ENCODE results near the gene PIAS1.
"Not testable (repeated sequence)": the region's sequence is repeated elsewhere in the genome, so short reads cannot be mapped to it uniquely, and the experiment has no call there.

PIAS1 gene

DNA sequence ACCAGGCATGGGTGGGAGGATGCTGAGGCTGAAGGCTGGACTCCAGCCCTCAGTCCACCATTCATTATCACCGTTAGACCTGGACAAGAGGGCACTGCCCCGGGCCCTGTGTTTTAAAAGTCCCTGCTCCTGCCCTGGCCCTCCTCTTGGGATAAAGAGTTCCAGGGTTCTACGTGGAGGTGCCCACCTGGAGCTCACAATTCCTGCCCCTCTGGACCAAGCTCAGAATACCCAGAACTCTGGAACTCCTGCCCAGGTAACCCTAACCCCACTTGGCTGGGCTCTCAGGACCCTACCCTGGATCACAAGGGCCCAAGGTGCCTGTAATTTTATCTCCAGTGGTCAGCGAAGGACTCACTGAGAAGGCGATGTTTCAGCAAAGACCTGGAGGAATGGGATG is 149.8 kb downstream of the PIAS1 start:
- DNase-seq (ENCODE audit: low spot score) = no peak

- no peak for DNase-seq (ENCODE audit: low spot score)
These were observed 150.2 kb downstream of the PIAS1 start for GRCh38 chr15:68204361-68204760.

- peak; percentile 81 for DNase-seq (ENCODE audit: low spot score)
These were observed 150.9 kb downstream of the PIAS1 start, which contains the start of gene CALML4 for GRCh38 chr15:68204776-68205557. TSS of gene CALML4 (minus strand) at chr15:68205332. CDS start at chr15:68205247, 85 bp downstream.

DNA sequence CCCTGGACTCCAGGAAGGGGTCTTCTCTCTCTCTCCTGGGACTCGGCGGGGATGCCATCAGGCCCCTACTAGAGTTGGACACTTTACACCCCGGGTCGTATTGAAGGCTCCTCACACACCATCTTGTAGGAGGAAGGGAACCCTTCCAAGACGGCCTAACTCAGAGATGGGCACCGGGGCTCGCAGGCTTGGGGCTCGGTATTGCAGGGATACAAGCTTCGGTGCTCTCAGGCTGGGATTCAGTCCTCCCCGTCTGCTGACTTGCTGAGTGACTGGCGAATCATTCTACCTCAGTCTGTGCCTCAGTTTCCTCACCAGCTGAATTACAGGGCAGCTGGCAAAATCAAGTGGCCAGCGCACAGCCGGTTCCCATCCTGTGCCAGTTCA is 151.4 kb downstream of the PIAS1 start:
- DNase-seq (ENCODE audit: low spot score) = no peak

GRCh38 chr15:68205954-68206539 is 151.9 kb downstream of the PIAS1 start:
- DNase-seq (ENCODE audit: low spot score) = no peak

- no peak for DNase-seq (ENCODE audit: low spot score)
These were observed 152.6 kb downstream of the PIAS1 start for GRCh38 chr15:68206711-68207151.

- no peak for DNase-seq (ENCODE audit: low spot score)
These were observed 153.2 kb downstream of the PIAS1 start for GRCh38 chr15:68207176-68207935.

- no peak for DNase-seq (ENCODE audit: low spot score)
These were observed 154.0 kb downstream of the PIAS1 start for GRCh38 chr15:68208136-68208535.

DNA sequence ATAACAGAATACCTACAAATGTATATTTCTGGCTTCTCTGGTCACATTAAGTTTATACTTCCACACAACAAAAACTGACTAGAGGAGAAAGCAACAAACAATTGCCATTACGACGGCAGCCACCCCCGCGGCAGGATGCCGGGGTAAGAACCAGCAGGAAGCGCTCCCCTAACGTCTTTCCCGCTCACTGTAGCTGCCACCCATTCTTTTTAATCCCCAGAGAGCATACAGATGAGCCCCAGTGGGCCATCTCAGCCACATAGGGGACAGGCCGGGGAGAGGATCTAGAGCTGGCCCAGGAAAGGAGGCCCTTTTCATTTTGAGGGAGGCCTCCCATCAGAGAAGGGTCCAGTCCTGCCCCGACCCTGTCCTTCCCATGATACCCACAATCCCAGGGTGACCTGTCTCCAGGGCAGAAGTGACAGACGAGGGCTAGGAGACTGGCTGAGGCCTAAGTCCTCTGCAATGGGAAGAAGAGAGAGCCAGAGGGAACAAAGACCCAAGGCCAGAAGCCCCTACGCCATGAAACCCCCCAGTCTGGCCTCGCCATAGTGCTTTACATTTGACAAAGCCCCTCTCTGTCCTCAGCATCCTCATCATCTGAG is 154.6 kb downstream of the PIAS1 start:
- DNase-seq (ENCODE audit: low spot score) = no peak

DNA sequence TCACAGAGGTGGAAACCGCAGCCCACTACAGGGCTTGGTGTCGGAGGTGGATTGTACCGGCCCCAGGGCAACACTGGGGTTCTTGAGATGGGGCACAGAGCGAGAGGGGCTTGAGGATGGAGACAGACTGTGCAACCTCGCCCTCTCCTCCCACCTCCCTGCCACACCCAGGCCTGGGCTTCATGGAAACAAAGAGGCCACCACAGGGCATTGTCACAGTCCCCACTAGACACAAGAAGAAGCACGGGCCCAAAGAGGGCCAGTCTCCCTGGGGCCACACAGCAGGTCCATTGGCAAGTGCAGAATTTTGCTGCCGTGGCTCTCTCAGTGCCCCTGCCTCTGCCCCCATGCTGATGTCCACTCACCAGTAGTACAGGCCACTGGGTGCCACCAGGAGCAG is 155.2 kb downstream of the PIAS1 start:
- DNase-seq (ENCODE audit: low spot score) = no peak

DNA sequence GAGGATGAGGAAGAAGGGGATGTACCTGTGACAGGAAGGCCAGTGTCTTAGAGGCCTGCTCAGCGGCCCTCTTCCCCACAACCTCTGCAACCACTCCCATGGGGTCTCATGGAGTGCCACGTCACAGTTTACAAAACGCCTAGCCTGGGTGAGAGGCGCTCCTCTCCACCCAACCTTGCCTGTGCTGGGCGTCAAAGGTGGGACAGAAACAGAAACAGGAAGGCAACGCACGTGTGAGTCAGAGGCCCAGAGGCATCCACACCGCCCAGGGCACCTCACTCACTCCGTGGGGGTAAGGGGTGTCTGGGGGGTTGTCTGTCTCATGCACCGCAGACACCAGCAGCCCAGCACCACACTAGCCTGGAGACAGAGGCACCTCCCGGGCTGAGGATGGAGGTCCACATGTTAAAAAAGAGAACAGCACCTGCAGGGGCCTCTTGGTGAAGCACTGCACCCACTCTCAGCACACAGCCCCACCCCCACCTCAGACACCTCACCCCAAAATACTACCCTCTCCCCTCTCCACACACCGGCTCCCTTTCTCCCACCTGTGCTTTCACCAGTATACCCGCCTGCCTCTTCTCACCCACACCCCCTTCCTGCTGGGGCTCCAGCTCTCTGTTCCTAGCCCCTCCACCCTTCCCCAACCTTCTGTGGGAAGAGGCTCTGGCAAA is 155.8 kb downstream of the PIAS1 start:
- no peak for DNase-seq (ENCODE audit: low spot score)

- DNase-seq (ENCODE audit: low spot score) = no peak
These were observed 156.3 kb downstream of the PIAS1 start for GRCh38 chr15:68210409-68210756.

- peak; percentile 90 for DNase-seq (ENCODE audit: low spot score)
These were observed 156.9 kb downstream of the PIAS1 start for GRCh38 chr15:68210821-68211655.

- no peak for DNase-seq (ENCODE audit: low spot score)
These were observed 157.7 kb downstream of the PIAS1 start for GRCh38 chr15:68211656-68212320.

DNA sequence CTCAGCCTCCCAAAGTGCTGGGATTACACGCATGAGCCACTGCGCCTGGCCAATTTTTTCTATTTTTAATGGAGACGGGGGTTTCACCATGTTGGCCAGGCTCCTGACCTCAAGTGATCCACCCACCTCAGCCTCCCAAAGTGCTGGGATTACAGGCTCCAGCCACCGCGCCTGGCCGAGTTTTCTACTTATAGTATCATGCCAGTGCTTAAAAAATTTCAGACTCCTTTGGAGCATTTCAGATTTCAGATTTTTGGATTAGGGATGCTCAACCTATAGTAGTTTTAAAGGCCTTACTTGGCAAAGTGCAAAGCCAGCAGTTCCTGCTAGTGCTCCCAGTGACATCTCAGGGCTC is 159.4 kb downstream of the PIAS1 start:
- not testable (repeated sequence) for DNase-seq (ENCODE audit: low spot score)

- no peak for DNase-seq (ENCODE audit: low spot score)
These were observed 160.1 kb downstream of the PIAS1 start for GRCh38 chr15:68213991-68214837.

DNA sequence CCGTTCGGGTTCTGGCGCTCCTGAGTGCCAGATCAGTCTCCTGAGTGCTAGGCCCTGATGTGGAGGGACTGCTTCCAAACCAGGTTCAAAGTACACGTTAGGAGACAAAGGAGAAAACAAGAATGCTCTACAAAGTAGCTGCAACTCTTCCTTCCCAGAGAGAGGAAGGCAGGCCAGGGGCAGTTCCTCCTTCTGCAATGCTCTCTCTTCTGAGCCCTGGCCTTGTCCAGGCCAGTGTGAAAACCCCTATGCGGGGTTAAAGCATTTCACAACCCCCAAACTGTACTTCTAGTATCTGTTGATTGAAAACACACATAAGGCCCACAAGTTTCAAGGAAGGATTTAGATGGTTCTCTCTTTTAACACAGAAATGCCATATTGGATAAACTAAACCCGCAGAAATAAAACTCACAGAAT is 160.7 kb downstream of the PIAS1 start:
- no peak for DNase-seq (ENCODE audit: low spot score)

DNA sequence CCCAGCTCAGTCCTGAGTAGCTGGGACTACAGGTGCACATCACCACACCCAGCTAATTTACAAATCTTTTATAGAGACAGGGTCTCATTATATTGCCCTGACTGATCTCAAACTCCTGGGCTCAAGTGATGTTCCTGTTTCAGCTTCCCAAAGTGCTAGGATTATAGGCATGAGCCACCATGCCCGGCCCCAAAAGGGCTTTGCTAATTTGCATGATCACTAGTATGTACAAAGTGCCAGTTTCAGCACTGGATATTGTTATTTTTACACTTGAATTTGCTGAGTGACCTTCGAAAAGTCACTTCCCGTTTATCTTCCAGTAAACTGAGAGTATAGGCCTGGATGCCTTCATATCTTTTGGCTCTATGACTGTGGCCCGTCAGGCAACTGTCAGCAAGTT is 163.2 kb downstream of the PIAS1 start:
- DNase-seq (ENCODE audit: low spot score) = no peak

DNA sequence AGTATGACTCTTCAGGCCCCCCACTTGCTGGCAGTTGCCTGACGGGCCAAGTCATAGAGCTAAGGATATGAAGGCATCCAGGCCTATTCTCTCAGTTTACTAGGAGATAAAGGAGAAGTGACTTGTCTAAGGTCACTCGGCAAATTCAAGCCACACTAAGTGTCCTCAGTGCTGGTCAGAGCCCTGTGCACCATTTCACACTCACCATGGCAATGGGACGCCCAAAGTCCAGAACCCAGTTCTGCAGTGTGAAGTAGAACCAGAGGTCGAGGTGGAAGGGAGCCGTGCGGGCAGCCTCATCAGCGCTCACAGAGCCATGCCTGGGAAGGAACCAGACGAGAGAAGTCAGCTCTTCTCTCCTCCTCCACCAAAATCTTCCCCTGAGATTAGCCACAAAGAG is 164.2 kb downstream of the PIAS1 start:
- DNase-seq (ENCODE audit: low spot score) = no peak

All from AG20443 (cell line).